Endothelial cell of umbilical vein (primary cell): Measurements from ENCODE around the gene CAMK2G.

Experiments
- CTCF ChIP-seq, 2 donors: IDR thresholded peaks; 1 replicate in 1 of 2; 2 replicates in 1 of 2; pipeline ENCODE4 v1.5.1; 2011; ENCODE audit warnings: low read length in 2 of 2, mild to moderate bottlenecking in 2 of 2, moderate library complexity in 2 of 2, control low read depth in 1 of 2, inconsistent platforms in 1 of 2, low read depth in 1 of 2; ENCODE audit not compliant: insufficient read depth in 1 of 2; ENCODE audit errors: extremely low read depth in 1 of 2
- EZH2 ChIP-seq: IDR thresholded peaks from 2 replicates; pipeline ENCODE4 v1.6.1; 2012; ENCODE audit warnings: borderline replicate concordance, low read depth, mild to moderate bottlenecking, moderate library complexity, low read length, inconsistent platforms; ENCODE audit not compliant: severe bottlenecking
- FOS ChIP-seq: IDR thresholded peaks from 2 replicates; pipeline ENCODE4 v1.6.1; 2011; ENCODE audit warnings: mild to moderate bottlenecking, low read length, moderate library complexity, borderline replicate concordance; ENCODE audit not compliant: insufficient read depth
- MAX ChIP-seq: IDR thresholded peaks from 2 replicates; pipeline ENCODE4 v1.6.1; 2011; ENCODE audit not compliant: insufficient read depth, insufficient read length
- MYC ChIP-seq: IDR thresholded peaks from one replicate; pipeline ENCODE4 v1.6.1; 2011; ENCODE audit warnings: mild to moderate bottlenecking, low read depth, low read length
- POLR2A ChIP-seq: IDR thresholded peaks from 2 replicates; pipeline ENCODE4 v1.6.1; 2012; ENCODE audit warnings: low read depth, mild to moderate bottlenecking, control low read depth, low read length
- POLR2AphosphoS5 ChIP-seq: IDR thresholded peaks from 2 replicates; pipeline ENCODE4 v1.6.1; 2012; ENCODE audit warnings: low read depth, mild to moderate bottlenecking, control low read depth, low read length, moderate library complexity; ENCODE audit not compliant: insufficient read depth

- TF ChIP-seq CTCF (IDR thresholded peaks at IDR 0.05; ENCODE audit: extremely low read depth in 1 of 2, insufficient read depth in 1 of 2, low read depth in 1 of 2, low read length in 2 of 2): no peak
- TF ChIP-seq MAX: no peak
- no peak for TF ChIP-seq MYC
- TF ChIP-seq EZH2: no peak
- no peak for TF ChIP-seq POLR2A
- no peak for TF ChIP-seq POLR2AphosphoS5
- TF ChIP-seq FOS: no peak
Measured at GRCh38 chr10:73809061-73809818, 65.1 kb downstream of the CAMK2G start.
